Left renal cortex interstitium (tissue), 4 donors: Measurements from ENCODE around the gene WDR5B. TPM values are rescaled to one million over a fixed set of nuclear protein-coding genes. Genes with fewer than 3 reads are reported as not detected.
"Not testable (repeated sequence)": the region's sequence is repeated elsewhere in the genome, so short reads cannot be mapped to it uniquely, and the experiment has no call there.

ENCODE experiments used
- DNase-seq, 4 donors: peaks; one replicate each; pipeline ENCODE4 v3.0.0-alpha.2; 2013; ENCODE audit warnings: low read depth in 4 of 4, low spot score in 2 of 4, missing footprints in 1 of 4
- polyA plus RNA-seq, 4 donors: library from polyadenylated mRNA; unstranded; fragments of 120-200 nt; gene quantifications; one replicate each; pipeline ENCODE4 v1.2.1, GENCODE V29; 2013; ENCODE audit not compliant: insufficient read length in 4 of 4

The WDR5B gene
- polyA plus RNA-seq, 4 donors = 8.6 to 11.9 (median 10.5) TPM

- no peak for DNase-seq
These were observed 41.8 kb downstream of the WDR5B start for GRCh38 chr3:122374034-122374433.

GRCh38 chr3:122366379-122366749 is 49.5 kb downstream of the WDR5B start:
- no peak for DNase-seq

DNA sequence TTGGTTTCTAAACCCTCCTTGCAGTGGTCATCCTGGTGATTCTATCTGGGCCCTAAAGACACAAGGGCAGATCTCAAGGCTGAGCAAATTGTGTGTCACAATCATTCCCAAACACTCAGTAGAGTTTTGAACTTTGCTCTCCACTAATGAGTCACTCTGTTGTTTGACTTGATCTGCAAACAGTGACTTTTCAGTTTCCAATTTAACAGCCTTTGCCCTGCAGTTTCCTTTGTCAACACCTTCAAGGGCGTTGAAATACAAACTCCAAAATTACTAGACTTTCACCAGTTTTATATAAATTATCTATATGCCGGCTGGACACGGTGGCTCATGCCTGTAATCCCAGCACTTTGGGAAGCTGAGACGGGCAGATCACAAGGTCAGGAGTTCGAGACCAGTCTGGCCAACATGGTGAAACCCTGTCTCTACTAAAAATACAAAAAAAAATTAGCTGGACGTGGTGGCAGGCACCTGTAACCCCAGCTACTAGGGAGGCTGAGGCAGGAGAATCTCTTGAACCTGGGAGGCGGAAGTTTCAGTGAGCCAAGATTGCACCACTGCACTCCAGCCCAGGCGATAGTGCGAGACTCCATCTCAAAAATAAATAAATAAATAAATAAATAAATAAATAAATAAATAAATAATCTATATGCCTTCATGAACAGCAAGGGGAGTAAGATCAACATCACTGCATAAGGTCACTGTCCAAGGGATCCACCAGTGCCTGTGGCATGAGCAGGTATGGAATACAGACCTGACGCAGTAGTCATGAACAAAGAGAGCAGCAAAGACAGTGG is 50.1 kb downstream of the WDR5B start:
- not testable (repeated sequence) for DNase-seq

- DNase-seq = no peak
These were observed 50.8 kb downstream of the WDR5B start for GRCh38 chr3:122365073-122365472.

- no peak for DNase-seq
These were observed 51.4 kb downstream of the WDR5B start for GRCh38 chr3:122364490-122364889.

Other genes starting within 250 kb of the WDR5B start
- 10 to 100 TPM; 18.7 to 29.2 (median 26.0) TPM for gene CASR, start 232.4 kb downstream of the WDR5B start, polyA plus RNA-seq
- 1 to 10 TPM in 1 of 4 donors, under 1 TPM in 3; 0.63 to 1.5 (median 0.65) TPM for gene CSTA, start 90.8 kb downstream of the WDR5B start, polyA plus RNA-seq
- 10 to 100 TPM; 51.3 to 60.7 (median 54.3) TPM for gene MIX23, start 32.8 kb downstream of the WDR5B start, polyA plus RNA-seq
- gene FAM162A, start 31.9 kb downstream of the WDR5B start, polyA plus RNA-seq = 10 to 100 TPM; 63.9 to 81.9 (median 71.4) TPM
- 10 to 100 TPM; 41.3 to 50.4 (median 48.9) TPM for gene KPNA1, start 98.9 kb upstream of the WDR5B start, polyA plus RNA-seq
- 10 to 100 TPM; 14.5 to 18.6 (median 15.2) TPM for gene PARP9, start 148.2 kb upstream of the WDR5B start, polyA plus RNA-seq
- gene DTX3L, start 148.3 kb upstream of the WDR5B start, polyA plus RNA-seq = 10 to 100 TPM; 12.9 to 13.8 (median 13.4) TPM
- gene PARP15, start 161.6 kb upstream of the WDR5B start, polyA plus RNA-seq = under 1 TPM; 0.06 to 0.46 (median 0.30) TPM